ENCODE measurements around the gene IFIT3.
"Not testable (repeated sequence)": the region's sequence is repeated elsewhere in the genome, so short reads cannot be mapped to it uniquely, and the experiment has no call there.

Gene IFIT3

DNA sequence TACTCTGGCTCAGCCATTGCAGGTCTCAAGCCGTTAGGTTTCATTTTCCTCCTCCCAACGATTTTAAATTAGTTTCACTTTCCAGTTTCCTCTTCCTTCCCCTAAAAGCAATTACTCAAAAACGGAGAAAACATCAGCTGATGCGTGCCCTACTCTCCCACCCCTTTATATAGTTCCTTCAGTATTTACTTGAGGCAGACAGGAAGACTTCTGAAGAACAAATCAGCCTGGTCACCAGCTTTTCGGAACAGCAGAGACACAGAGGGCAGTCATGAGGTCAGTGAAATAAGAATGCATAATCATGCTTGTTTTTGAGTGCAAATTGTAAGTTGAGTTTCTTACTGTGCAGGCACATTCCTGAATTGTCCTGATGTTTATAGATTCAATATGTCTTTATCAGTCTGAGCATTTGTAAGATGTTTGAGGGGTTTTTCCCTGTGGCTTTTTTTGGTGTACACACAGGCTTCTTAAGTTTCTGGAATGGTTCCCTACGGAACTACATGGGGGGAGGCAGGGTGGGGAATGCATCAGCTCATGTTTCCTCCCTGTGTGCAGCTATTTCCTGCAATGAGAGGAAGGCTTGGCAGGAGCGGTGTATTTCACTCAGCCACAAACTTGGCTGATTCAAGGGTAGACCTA is at the start of gene IFIT3:
IFIT3 (plus strand) TSS at position 195 of the 639 bp plus-strand sequence; CDS start at position 272, 77 bp downstream.
- peak; percentile 93 for DNase-seq

- DNase-seq = peak; percentile 99
Observed at GRCh38 chr10:89278034-89278535, 49.7 kb upstream of the IFIT3 start.

- DNase-seq = no peak
Observed at GRCh38 chr10:89278900-89279392, 48.9 kb upstream of the IFIT3 start.

- peak; percentile 58 for DNase-seq
Observed at GRCh38 chr10:89279421-89279869, 48.4 kb upstream of the IFIT3 start.

- DNase-seq = no peak
Observed at GRCh38 chr10:89280508-89280907, 47.3 kb upstream of the IFIT3 start.

DNA sequence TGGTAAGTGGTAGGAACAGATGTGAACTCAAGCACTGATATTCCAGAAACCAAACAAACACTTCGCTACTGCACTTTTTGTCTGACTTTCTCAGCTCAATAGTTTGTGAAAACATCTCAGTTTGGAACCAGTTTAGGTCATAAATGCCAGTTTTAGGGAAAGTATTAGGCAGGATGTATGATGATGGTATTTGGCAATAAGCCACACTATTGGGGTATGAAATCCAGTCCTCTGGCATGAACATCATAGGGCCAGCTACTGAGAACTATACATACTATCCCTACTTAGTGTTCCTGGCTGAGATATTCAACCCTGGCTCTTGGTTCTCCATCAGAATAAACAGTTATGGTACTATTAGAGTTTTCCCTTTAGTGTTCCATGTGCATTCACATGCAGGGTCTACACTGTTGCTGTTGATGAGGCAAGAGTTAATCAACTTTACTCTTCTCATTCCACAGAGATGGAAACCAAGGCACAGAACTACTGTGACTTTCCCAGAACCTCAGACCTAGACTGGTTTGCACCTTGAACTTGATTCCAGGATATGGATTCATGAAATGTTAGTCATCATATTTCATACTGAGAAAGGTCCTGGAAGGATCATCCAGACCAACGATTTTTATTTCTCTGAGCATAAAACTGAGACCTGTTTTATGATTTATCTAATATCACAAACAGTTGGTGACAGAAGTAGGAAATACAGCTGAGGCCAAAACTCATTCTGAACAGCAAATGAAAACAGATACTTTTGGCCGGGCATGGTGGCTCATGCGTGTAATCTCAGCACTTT is 46.0 kb upstream of the IFIT3 start:
- DNase-seq = peak; percentile 52

DNA sequence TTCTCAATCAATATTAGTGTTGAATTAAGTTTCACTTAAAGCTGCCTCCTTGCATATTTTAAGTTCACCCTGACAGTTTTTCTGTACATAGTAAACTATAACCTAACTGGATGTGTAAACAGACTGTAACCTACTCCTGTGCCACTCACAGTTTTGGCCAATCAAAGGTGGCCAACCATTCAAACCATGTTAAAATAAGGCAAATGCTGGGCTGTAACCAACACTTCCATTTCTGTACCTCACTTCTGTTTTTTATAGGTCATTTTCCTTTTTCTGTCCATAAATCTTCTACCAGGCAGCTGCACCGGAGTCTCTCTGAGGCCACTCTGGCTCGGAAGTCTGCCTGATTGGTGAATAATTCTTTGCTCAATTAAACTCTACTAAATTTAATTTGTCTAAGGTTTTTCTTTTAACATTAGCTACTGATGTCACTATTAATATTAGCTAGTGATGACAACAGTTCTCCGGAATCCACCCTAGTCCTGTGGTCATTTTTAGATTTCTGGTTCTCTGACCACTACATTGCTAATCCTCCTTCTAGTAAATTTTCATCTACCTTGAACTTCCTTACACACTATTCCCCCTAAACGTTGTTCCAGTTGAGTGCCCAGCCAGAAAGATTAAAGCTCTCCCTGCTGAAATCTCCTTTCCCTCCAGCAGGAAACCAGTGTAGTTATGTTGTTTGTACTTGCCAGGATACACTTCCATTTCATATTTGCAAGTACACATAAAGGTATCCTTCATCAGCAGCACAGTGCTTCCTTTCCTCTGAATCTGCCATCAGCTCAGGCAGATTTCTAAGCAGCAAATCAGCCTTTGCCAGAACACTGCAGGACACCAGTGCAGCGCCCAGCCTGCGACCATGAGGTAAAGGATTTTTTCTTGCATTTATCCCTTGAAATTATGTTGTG is 44.5 kb upstream of the IFIT3 start:
- DNase-seq = peak; percentile 72

DNA sequence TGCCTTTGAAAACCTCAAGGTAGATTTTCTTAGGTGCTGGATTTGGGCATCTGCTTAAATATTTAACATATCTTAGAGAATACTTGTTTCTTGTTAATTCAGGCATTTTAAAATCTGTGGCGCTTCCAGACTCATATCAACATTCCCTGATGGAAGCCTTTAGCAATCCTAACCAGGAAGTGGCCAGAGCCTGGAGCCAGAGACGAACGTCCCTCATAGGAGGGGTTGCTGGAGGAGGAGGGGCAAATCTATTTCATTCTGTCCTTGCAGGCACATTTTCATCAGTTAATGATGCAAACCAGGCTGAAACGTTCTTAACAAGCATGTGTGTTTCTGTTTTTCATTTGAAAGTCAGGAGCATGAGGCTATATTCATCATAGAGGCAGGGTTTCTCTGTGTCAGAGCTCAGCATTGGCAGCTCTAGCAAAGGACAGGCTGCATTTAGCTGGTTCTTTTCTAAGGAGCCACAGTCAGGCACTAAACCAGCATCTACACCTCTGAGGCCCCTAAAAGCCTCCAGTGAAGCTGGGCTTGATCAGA is 43.8 kb upstream of the IFIT3 start:
- DNase-seq = peak; percentile 91

- DNase-seq = not testable (repeated sequence)
Observed at GRCh38 chr10:89284711-89285110, 43.1 kb upstream of the IFIT3 start.

DNA sequence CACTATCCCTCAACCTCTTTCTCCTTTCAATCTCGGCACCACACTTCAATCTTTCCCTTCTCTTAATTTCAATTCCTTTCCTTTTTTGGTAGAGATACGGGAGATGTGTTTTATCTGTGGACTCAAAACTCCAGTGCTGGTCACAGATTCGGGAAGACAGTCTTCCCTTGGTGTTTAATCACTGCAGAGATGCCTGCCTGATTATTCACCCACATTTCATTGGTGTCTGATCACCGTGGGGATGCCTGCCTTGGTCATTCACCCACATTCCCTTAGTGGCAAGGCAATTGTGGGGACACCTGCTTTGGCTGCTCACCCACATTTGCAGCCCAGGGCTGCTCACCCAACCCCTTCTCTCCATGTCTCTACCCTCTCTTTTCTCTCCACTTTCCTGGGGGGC is 42.5 kb upstream of the IFIT3 start:
- DNase-seq = peak; percentile 83

GRCh38 chr10:89294721-89295239 is 33.0 kb upstream of the IFIT3 start:
- DNase-seq = no peak

GRCh38 chr10:89295597-89295996 is 32.2 kb upstream of the IFIT3 start:
- DNase-seq = peak; percentile 45

DNA sequence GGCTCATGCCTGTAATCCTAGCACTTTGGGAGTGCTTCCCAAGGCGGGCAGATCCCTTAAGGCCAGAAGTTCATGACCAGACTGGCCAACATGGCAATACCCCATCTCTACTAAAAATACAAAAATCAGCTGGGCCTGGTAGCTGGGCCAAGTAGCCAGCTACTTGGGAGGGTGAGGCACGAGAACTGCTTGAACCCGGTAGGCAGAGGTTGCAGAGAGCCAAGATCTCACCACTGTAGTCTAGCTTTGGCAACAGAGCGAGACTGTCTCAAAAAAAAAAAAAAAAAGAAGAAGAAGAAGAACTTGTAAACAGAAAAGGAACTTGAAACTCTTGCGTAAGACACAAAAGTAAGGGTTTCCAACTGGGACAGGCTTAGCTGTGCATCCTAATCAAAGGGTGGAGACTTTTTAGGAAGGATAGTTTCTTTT is 31.6 kb upstream of the IFIT3 start:
- DNase-seq = peak; percentile 31

DNA sequence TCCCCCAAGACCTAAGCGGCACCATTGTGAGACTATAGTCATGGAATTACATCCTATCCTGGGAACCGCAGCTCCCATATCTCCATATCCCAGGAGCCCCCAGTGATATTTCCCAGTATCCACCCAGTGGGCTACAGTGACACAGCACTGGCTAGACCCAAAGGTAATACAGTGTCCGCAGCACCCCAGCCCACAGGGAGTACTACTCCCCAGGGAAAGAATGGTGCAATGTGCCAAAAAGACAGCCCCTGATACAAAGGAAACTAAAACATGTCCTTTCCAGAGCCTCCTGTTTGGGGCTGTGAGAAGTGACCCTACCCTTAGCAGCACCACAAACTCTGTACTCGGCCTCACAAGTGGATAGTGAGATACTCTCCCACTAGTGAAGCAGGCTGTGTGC is 30.4 kb upstream of the IFIT3 start:
- no peak for DNase-seq

DNA sequence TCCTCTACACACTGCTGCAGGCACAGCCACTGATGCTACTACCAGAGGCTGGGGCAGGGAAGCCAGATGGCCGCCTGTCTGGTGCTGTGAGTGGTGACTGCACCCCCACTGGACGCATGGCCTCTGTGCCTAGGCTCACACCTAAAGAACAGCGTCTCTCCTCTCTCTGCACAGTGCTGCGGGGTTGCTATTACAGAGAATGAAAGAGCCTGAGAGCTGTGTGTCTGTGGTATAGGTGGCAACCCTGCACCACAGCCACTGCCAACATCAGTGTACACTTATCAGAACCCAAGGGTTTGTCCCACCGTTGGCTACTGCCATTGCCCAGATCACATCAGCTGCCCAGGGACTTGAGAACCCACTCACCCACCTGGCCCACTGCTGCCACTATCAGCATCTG is 30.0 kb upstream of the IFIT3 start:
- no peak for DNase-seq

DNA sequence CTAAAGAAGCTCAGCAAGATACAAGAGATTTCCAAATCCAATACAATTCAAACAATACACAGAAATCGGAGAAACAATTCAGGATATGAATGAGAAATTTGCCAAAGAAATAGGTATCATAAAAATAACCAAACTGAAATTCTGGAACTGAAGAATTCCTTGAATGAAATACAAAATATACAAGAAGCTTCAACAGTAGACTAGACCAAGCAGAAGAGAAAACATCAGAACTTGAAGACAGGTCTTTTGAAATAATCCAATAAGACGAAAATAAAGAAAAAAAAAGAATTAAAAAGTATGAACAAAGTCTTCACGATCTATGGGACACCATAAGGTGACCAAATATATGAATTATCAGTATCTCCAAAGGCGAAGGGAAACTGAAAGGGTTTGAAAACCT is 28.8 kb upstream of the IFIT3 start:
- no peak for DNase-seq

GRCh38 chr10:89301232-89301631 is 26.6 kb upstream of the IFIT3 start:
- peak; percentile 49 for DNase-seq

GRCh38 chr10:89301721-89302445 is 25.9 kb upstream of the IFIT3 start, which contains the start of gene IFIT2:
TSS of gene IFIT2 (plus strand) at chr10:89302046. CDS start at chr10:89302124, 78 bp downstream.
- peak; percentile 71 for DNase-seq

- DNase-seq = peak; percentile 34
Observed at GRCh38 chr10:89302625-89303024, 25.2 kb upstream of the IFIT3 start.

DNA sequence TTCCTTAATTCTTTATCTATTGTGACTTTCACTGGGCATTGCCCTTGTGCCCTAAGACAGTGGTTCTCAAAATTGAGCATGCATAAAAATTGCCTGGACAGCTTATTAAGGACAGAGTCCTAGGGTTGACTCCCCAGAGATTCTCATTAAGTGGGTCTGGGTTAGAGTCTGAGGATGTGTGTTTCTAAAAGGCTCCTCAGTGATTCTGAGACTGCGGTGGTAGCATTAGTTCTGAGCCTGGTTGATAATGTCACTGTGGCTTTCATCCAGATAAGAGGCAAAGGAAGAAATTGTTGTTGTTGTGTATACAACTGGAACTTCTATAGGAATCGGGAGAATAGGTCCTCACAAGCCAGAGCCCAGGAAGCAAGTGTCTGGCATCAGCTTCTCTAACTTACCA is 24.6 kb upstream of the IFIT3 start:
- no peak for DNase-seq

GRCh38 chr10:89304026-89304425 is 23.8 kb upstream of the IFIT3 start:
- no peak for DNase-seq

All from EL (cell line).